Lower leg skin (tissue), 3 donors: ENCODE measurements around the gene RTN4IP1.

ENCODE experiments used
- CTCF ChIP-seq, 3 donors: fragments of 450-650 bp; IDR thresholded peaks; one replicate each; pipeline ENCODE4 v1.5.1; 2016; ENCODE audit warnings: antibody characterized with exemption in 3 of 3, mild to moderate bottlenecking in 3 of 3, moderate library complexity in 2 of 3
- POLR2A ChIP-seq, 2 donors: fragments of 450-650 bp; IDR thresholded peaks; one replicate each; pipeline ENCODE4 v1.6.1; 2016 to 2017; ENCODE audit warnings: antibody characterized with exemption in 2 of 2, mild to moderate bottlenecking in 1 of 2, moderate library complexity in 1 of 2

GRCh38 chr6:106612671-106613416 is 16.5 kb downstream of the RTN4IP1 start:
- TF ChIP-seq CTCF (IDR thresholded peaks at IDR 0.05) (no peak), POLR2A (IDR thresholded peaks at IDR 0.05) (no peak)
